Measurements from ENCODE around the gene CMPK1. TPM values are rescaled to one million over a fixed set of nuclear protein-coding genes. Genes with fewer than 3 reads are reported as not detected.
"Not testable (repeated sequence)": the region's sequence is repeated elsewhere in the genome, so short reads cannot be mapped to it uniquely, and the experiment has no call there.

The CMPK1 gene
- polyA plus RNA-seq, 1 donor from 2014 or later, result 117 TPM

- Histone ChIP-seq H3K79me2 (replicated peaks; ENCODE audit: insufficient read depth, low read length) (peaks cover 29% of the 10 kb centered on the region), H3K9me3 (ENCODE audit: low read length) (no peaks in the 10 kb centered on the region), H3K4me2 (ENCODE audit: low read length) (no peak overlapping the region), H3K27me3 (ENCODE audit: insufficient read depth, low read depth, low read length) (no peaks in the 10 kb centered on the region), H3K4me3 (ENCODE audit: low read length) (no peak overlapping the region), H3K9me2 (ENCODE audit: insufficient read depth, low read length) (no peaks in the 10 kb centered on the region), H3F3A (ENCODE audit: insufficient read depth, low read length, poor library complexity, severe bottlenecking) (no peaks in the 10 kb centered on the region), H3K36me3 (ENCODE audit: insufficient read depth, low read length) (no peaks in the 10 kb centered on the region), H2AFZ (ENCODE audit: low read depth, low read length) (no peak overlapping the region), H4K20me1 (ENCODE audit: insufficient read depth) (no peaks in the 10 kb centered on the region), H3K9ac (ENCODE audit: low read length) (no peak overlapping the region), H3K27ac (ENCODE audit: low read length) (no peak overlapping the region)
- TF ChIP-seq TAF1 (IDR thresholded peaks at IDR 0.05; ENCODE audit: low read depth) (no peak), REST (IDR thresholded peaks at IDR 0.05; ENCODE audit: borderline replicate concordance) (no peak), MXI1 (conservative IDR thresholded peaks at IDR 0.05; ENCODE audit: poor library complexity, severe bottlenecking) (no peak)
- TF ChIP-seq, protein P1, sequence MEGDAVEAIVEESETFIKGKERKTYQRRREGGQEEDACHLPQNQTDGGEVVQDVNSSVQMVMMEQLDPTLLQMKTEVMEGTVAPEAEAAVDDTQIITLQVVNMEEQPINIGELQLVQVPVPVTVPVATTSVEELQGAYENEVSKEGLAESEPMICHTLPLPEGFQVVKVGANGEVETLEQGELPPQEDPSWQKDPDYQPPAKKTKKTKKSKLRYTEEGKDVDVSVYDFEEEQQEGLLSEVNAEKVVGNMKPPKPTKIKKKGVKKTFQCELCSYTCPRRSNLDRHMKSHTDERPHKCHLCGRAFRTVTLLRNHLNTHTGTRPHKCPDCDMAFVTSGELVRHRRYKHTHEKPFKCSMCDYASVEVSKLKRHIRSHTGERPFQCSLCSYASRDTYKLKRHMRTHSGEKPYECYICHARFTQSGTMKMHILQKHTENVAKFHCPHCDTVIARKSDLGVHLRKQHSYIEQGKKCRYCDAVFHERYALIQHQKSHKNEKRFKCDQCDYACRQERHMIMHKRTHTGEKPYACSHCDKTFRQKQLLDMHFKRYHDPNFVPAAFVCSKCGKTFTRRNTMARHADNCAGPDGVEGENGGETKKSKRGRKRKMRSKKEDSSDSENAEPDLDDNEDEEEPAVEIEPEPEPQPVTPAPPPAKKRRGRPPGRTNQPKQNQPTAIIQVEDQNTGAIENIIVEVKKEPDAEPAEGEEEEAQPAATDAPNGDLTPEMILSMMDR (IDR thresholded peaks at IDR 0.05; ENCODE audit: poor library complexity, severe bottlenecking), result no peak
Observed at GRCh38 chr1:47338249-47339077, 4.9 kb downstream of the CMPK1 start.

DNA sequence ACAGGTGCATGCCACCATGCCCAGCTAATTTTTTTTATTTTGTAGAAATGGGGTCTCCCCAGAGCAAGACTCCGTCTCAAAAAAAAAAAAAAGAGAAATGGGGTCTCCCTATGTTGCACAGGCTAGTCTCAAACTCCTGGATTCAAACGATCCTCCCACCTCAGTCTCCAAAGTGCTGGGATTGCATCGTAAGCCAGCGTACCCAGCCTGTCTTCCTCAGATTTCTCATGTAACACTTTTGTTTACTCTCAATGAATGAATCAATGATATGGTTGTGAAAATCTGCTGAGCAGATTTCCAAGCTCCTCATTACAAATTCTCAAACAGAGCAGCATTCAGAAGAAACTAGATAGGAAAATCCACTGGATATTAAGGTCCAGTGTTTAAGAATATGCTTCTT is 6.6 kb downstream of the CMPK1 start:
- no peak overlapping the region for H3K4me3 ChIP-seq (ENCODE audit: low read length)
- no peaks in the 10 kb centered on the region for H3K36me3 ChIP-seq (ENCODE audit: insufficient read depth, low read length)
- no peak overlapping the region for H3K27ac ChIP-seq (ENCODE audit: low read length)
- H3K9ac ChIP-seq (ENCODE audit: low read length), result no peak overlapping the region
- H3K4me2 ChIP-seq (ENCODE audit: low read length), result no peak overlapping the region
- no peaks in the 10 kb centered on the region for H3K9me3 ChIP-seq (ENCODE audit: low read length)
- no peaks in the 10 kb centered on the region for H3K27me3 ChIP-seq (ENCODE audit: insufficient read depth, low read depth, low read length)
- H2AFZ ChIP-seq (ENCODE audit: low read depth, low read length), result no peak overlapping the region
- H3F3A ChIP-seq (ENCODE audit: insufficient read depth, low read length, poor library complexity, severe bottlenecking), result no peaks in the 10 kb centered on the region
- no peaks in the 10 kb centered on the region for H4K20me1 ChIP-seq (ENCODE audit: insufficient read depth)
- peaks cover 22% of the 10 kb centered on the region for H3K79me2 ChIP-seq (replicated peaks; ENCODE audit: insufficient read depth, low read length)
- no peaks in the 10 kb centered on the region for H3K9me2 ChIP-seq (ENCODE audit: insufficient read depth, low read length)
- TF ChIP-seq POLR2AphosphoS5 (IDR thresholded peaks at IDR 0.05) (no peak), MXI1 (conservative IDR thresholded peaks at IDR 0.05; ENCODE audit: poor library complexity, severe bottlenecking) (no peak), TAF1 (IDR thresholded peaks at IDR 0.05; ENCODE audit: low read depth) (no peak), REST (IDR thresholded peaks at IDR 0.05; ENCODE audit: borderline replicate concordance) (no peak), RAD21 (conservative IDR thresholded peaks at IDR 0.05) (no peak), EZH2 (IDR thresholded peaks at IDR 0.05; ENCODE audit: borderline replicate concordance, insufficient read depth, low read length, poor library complexity, severe bottlenecking) (no peak), EP300 (conservative IDR thresholded peaks at IDR 0.05; ENCODE audit: poor library complexity, severe bottlenecking) (no peak), SMC3 (conservative IDR thresholded peaks at IDR 0.05; ENCODE audit: poor library complexity) (no peak)
- TF ChIP-seq, protein P1 (IDR thresholded peaks at IDR 0.05; ENCODE audit: poor library complexity, severe bottlenecking), result no peak

- not testable (repeated sequence) for H3K9ac ChIP-seq (ENCODE audit: low read length); H3K4me3 ChIP-seq (ENCODE audit: low read length); H3K4me2 ChIP-seq (ENCODE audit: low read length); H3K79me2 ChIP-seq (replicated peaks; ENCODE audit: insufficient read depth, low read length); H3K9me2 ChIP-seq (ENCODE audit: insufficient read depth, low read length); H3K27me3 ChIP-seq (ENCODE audit: insufficient read depth, low read depth, low read length); H3K9me3 ChIP-seq (ENCODE audit: low read length); H4K20me1 ChIP-seq (ENCODE audit: insufficient read depth); H3F3A ChIP-seq (ENCODE audit: insufficient read depth, low read length, poor library complexity, severe bottlenecking); H3K27ac ChIP-seq (ENCODE audit: low read length); H3K36me3 ChIP-seq (ENCODE audit: insufficient read depth, low read length); H2AFZ ChIP-seq (ENCODE audit: low read depth, low read length)
Observed at GRCh38 chr1:47346979-47347378, 13.4 kb downstream of the CMPK1 start.
